Activated T-helper 9 cell treated with anti-CD3 and anti-CD28 coated beads, Interleukin-2, amount 50 U/mL, for 16 hours (primary cell): ENCODE data around the gene HMX2.

Experiments used
- DNase-seq: peaks from one replicate; pipeline ENCODE4 v3.0.0-alpha.2; 2020; ENCODE audit warnings: low read depth

HMX2 gene

GRCh38 chr10:123191886-123192285 is 44.0 kb downstream of the HMX2 start:
- no peak for DNase-seq

GRCh38 chr10:123194056-123194455 is 46.1 kb downstream of the HMX2 start:
- no peak for DNase-seq
